Measurements from ENCODE around the gene MGP.

MGP gene

DNA sequence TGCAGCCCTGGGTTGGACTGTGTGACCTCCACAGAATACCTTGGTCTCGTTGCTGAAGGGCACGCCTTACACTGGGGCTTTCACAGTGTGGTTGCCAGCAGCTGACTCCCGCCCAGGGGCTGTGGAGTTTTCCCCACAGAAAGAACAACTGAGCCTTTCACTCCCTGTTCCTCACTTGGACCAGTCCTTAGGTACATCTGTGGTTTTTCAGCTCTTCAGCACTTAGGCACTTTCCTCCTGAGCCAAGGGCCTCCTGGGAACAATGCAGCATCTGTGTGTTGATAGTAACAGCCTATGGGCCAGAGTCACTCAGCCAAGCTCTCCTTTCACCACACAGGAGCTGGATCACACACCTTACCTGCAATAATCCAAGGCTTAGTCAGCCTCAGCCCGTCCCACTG, 27.7 kb upstream of the MGP start:
- peak; percentile 48 for DNase-seq (ENCODE audit: low read depth)

GRCh38 chr12:14911131-14911530, 25.5 kb upstream of the MGP start:
- TF ChIP-seq CTCF (IDR thresholded peaks at IDR 0.05; ENCODE audit: low read length, missing control alignments): no peak
- H3K4me3 ChIP-seq (replicated peaks; ENCODE audit: low read depth, low read length): no peak overlapping the region
- DNase-seq (ENCODE audit: low read depth): no peak

More for the DNA sequence above, 27.7 kb upstream of the MGP start:
- TF ChIP-seq CTCF (IDR thresholded peaks at IDR 0.05; ENCODE audit: low read length, missing control alignments): no peak
- no peak overlapping the region for H3K4me3 ChIP-seq (replicated peaks; ENCODE audit: low read depth, low read length)

- peak; percentile 82 for DNase-seq (ENCODE audit: low read depth)
- no peak for TF ChIP-seq CTCF (IDR thresholded peaks at IDR 0.05; ENCODE audit: low read length, missing control alignments)
Measured at GRCh38 chr12:14910090-14910915, 24.6 kb upstream of the MGP start.

DNA sequence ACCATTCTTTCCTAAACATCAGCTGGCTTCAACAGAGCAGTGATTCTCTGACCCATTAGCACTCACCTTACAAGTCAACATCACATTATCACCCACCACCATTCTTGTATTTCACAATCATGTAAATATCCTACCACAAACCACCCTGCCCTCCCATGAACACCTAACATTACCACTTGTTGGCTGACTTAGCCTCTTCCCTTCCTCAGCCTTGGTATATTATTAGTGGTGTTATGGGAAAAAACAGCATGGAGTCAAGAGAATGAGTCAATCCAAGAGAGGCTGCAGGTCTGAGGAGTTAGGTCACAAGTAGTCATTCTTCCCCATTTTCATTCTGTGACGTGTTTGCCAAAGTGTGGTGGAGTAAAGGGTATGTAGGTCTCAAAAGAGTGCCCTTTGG, 22.3 kb upstream of the MGP start:
- no peak for TF ChIP-seq CTCF (IDR thresholded peaks at IDR 0.05; ENCODE audit: low read length, missing control alignments)
- DNase-seq (ENCODE audit: low read depth): no peak

More at GRCh38 chr12:14910090-14910915, 24.6 kb upstream of the MGP start:
- peak overlapping the region; percentile 31 for H3K4me3 ChIP-seq (replicated peaks; ENCODE audit: low read depth, low read length)

GRCh38 chr12:14906114-14906513, 20.5 kb upstream of the MGP start:
- DNase-seq (ENCODE audit: low read depth): no peak
- no peak overlapping the region for H3K4me3 ChIP-seq (replicated peaks; ENCODE audit: low read depth, low read length)
- no peak for TF ChIP-seq CTCF (IDR thresholded peaks at IDR 0.05; ENCODE audit: low read length, missing control alignments)

More for the DNA sequence above, 22.3 kb upstream of the MGP start:
- no peak overlapping the region for H3K4me3 ChIP-seq (replicated peaks; ENCODE audit: low read depth, low read length)

DNA sequence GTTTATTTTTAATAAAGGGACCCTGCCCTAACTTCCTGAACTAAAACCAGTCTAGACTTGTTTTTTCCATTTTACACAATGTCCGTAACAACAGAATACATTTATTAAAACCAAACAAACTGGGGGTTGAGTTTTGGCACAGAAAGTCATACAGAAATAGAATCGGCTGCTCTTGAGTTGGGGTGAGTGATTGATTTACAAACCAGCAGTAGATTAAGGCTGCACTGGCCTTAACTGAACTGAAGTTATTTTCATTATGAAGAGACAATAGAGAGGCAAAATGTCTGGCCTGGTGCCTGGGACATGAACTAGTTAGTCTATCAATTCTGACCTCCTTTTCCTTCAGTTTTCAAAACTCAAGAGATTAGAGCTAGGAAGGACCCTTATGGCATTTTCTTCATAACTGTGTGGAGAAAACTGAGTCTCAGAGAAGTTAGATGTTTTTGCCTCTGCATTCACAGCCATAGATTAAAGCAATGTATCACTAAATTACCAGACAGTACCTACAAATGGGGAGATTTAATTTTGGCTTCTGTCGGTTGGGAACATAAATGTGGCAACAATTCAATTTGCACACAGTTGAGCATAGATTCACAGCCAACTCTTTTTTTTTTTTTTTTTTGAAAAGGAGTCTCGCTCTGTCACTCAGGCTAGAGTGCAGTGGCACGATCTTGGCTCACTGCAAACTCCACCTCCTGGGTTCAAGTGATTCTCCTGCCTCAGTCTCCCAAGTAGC, 19.8 kb upstream of the MGP start:
- DNase-seq (ENCODE audit: low read depth): peak; percentile 79
- H3K4me3 ChIP-seq (replicated peaks; ENCODE audit: low read depth, low read length): no peak overlapping the region
- no peak for TF ChIP-seq CTCF (IDR thresholded peaks at IDR 0.05; ENCODE audit: low read length, missing control alignments)
